Measurements from ENCODE around the gene NIT1. TPM values are rescaled to one million over a fixed set of nuclear protein-coding genes. Genes with fewer than 3 reads are reported as not detected.

NIT1 gene
- total and polyA plus RNA-seq, 2 of the 13 experiments (the other 11 are each of a cell fraction or from before 2014, with no cell fraction given), result 22.7 to 31.0 TPM

GRCh38 chr1:161111117-161111516 is 6.8 kb upstream of the NIT1 start:
- in situ Hi-C loops (cut with HindIII; ENCODE audit: extremely low pct_ligation_motif_present, low pct_unique_long_range_greater_than_20kb), result no loop called here

GRCh38 chr1:161111527-161111926 is 6.4 kb upstream of the NIT1 start:
- intact Hi-C loops (cut with micrococcal nuclease; ENCODE audit: unreplicated experiment), result no loop called here
- ATAC-seq (no peak), FAIRE-seq (no peak), DNase-seq (ENCODE audit: low spot score) (no peak)
- POLR2A ChIA-PET, result interaction anchor here (0.8 kb wide), 1 partner anchor 12 kb away, joined by 3 read pairs; no protein-coding TSS in a partner anchor
- no peak overlapping the region for H3K4me3 ChIP-seq (replicated peaks in 1 of 3; ENCODE audit: insufficient read depth in 1 of 3, low read depth in 2 of 3, low read length in 3 of 3)
- no peaks in the 10 kb centered on the region for H3K9me3 ChIP-seq (ENCODE audit: low read length)
- no TSS peak for BruUV-seq (replicated peaks)
- H2AFZ ChIP-seq (ENCODE audit: low read length), result no peak overlapping the region
- no peak overlapping the region for H3K4me2 ChIP-seq (ENCODE audit: low read depth, low read length)
- H3K36me3 ChIP-seq (replicated peaks in 1 of 2; ENCODE audit: control insufficient read depth in 1 of 2, insufficient read depth in 2 of 2, low read length in 2 of 2), result peaks cover 2 to 12% of the 10 kb centered on the region in 2 experiments; a peak in 4 of 5 replicates
- H3K27ac ChIP-seq (ENCODE audit: extremely low read length, insufficient read depth, low read length), result no peak overlapping the region
- CTCF ChIA-PET (ENCODE audit: low intra/inter-chr PET ratio, low total read pairs), result no interaction called here
- no peaks in the 10 kb centered on the region for H3K27me3 ChIP-seq (ENCODE audit: control insufficient read depth in 1 of 2, insufficient read depth in 2 of 2, low read length in 2 of 2)
- H3K4me1 ChIP-seq (ENCODE audit: insufficient read depth, low read length), result peaks cover 43% of the 10 kb centered on the region
- 95% methylated on average over 2 of the region's 2 CpGs for WGBS (ENCODE audit: low lambda C conversion rate)
- in situ Hi-C loops (cut with HindIII; ENCODE audit: extremely low pct_ligation_motif_present, low pct_unique_long_range_greater_than_20kb), result no loop called here
- H3K79me2 ChIP-seq (ENCODE audit: insufficient read depth, low read length), result peaks cover 66% of the 10 kb centered on the region
- no peak overlapping the region for H3K9ac ChIP-seq (ENCODE audit: insufficient read depth, low read depth, low read length)
- peaks cover 11% of the 10 kb centered on the region; the same call in 1 of the 2 replicates for H4K20me1 ChIP-seq (ENCODE audit: insufficient read depth, low read length)
- no peak for TF ChIP-seq ARID5B (CRISPR knock-in tag; IDR thresholded peaks at IDR 0.05)
- no peak for TF ChIP-seq ZFP91 (CRISPR knock-in tag; IDR thresholded peaks at IDR 0.05; ENCODE audit: borderline replicate concordance)
- TF ChIP-seq ZNF556 (CRISPR knock-in tag; IDR thresholded peaks at IDR 0.05; ENCODE audit: borderline replicate concordance), result no peak
- TF ChIP-seq TOE1 (CRISPR knock-in tag; IDR thresholded peaks at IDR 0.05), result no peak
- TF ChIP-seq ZNF574 (CRISPR knock-in tag; IDR thresholded peaks at IDR 0.05), result no peak
- TF ChIP-seq ARNT2 (CRISPR knock-in tag; IDR thresholded peaks at IDR 0.05; ENCODE audit: low read depth), result no peak
- TF ChIP-seq NR1H2 (CRISPR knock-in tag; IDR thresholded peaks at IDR 0.05; ENCODE audit: borderline replicate concordance, low read depth), result no peak
- no peak for TF ChIP-seq SETDB1 (CRISPR knock-in tag; IDR thresholded peaks at IDR 0.05; ENCODE audit: borderline replicate concordance)
- no peak for TF ChIP-seq ZFAT (CRISPR knock-in tag; conservative IDR thresholded peaks at IDR 0.05)

More at GRCh38 chr1:161111117-161111516, 6.8 kb upstream of the NIT1 start:
- CTCF ChIA-PET (ENCODE audit: low intra/inter-chr PET ratio, low total read pairs), result no interaction called here
- H3K9me3 ChIP-seq (ENCODE audit: low read length), result no peaks in the 10 kb centered on the region
- H3K27ac ChIP-seq (ENCODE audit: extremely low read length, insufficient read depth, low read length), result no peak overlapping the region
- no peak overlapping the region for H3K4me2 ChIP-seq (ENCODE audit: low read depth, low read length)
- no peak for TF ChIP-seq NONO (IDR thresholded peaks at IDR 0.05)
- TF ChIP-seq NONO (CRISPR knock-in tag; conservative IDR thresholded peaks at IDR 0.05), result no peak
- H3K36me3 ChIP-seq (replicated peaks in 1 of 2; ENCODE audit: control insufficient read depth in 1 of 2, insufficient read depth in 2 of 2, low read length in 2 of 2), result peaks cover 2 to 14% of the 10 kb centered on the region in 2 experiments; a peak in 4 of 5 replicates
- H3K4me3 ChIP-seq (replicated peaks in 1 of 3; ENCODE audit: insufficient read depth in 1 of 3, low read depth in 2 of 3, low read length in 3 of 3), result no peak overlapping the region
- POLR2A ChIA-PET, result no interaction called here
- 100% methylated on average over 3 of the region's 3 CpGs for WGBS (ENCODE audit: low lambda C conversion rate)
- intact Hi-C loops (cut with micrococcal nuclease; ENCODE audit: unreplicated experiment), result no loop called here
- H2AFZ ChIP-seq (ENCODE audit: low read length), result no peak overlapping the region
- no peak for ATAC-seq
- FAIRE-seq, result no peak
- H3K79me2 ChIP-seq (ENCODE audit: insufficient read depth, low read length), result peaks cover 66% of the 10 kb centered on the region
- H4K20me1 ChIP-seq (ENCODE audit: insufficient read depth, low read length), result peaks cover 11% of the 10 kb centered on the region; the same call in 1 of the 2 replicates
- H3K4me1 ChIP-seq (ENCODE audit: insufficient read depth, low read length), result peaks cover 39% of the 10 kb centered on the region
- no TSS peak for BruUV-seq (replicated peaks)
- no peaks in the 10 kb centered on the region for H3K27me3 ChIP-seq (ENCODE audit: control insufficient read depth in 1 of 2, insufficient read depth in 2 of 2, low read length in 2 of 2)
- DNase-seq (ENCODE audit: low spot score), result no peak
- H3K9ac ChIP-seq (ENCODE audit: insufficient read depth, low read depth, low read length), result no peak overlapping the region
